Smooth muscle cell of the pulmonary artery (primary cell): ENCODE data around the gene POGLUT2. TPM values are rescaled to one million over a fixed set of nuclear protein-coding genes. Genes with fewer than 3 reads are reported as not detected.

ENCODE experiments used
- total RNA-seq: library from RNA; depleted of rRNA; stranded (reverse); fragments of >200 nt; gene quantifications from 2 replicates; pipeline ENCODE4 v1.2.3, GENCODE V29; 2014

POGLUT2 gene
- total RNA-seq, result 28.9 and 33.3 TPM in 2 replicates

GRCh38 chr13:102798581-102799425 is at the start of gene POGLUT2, which contains the start of gene BIVM:
POGLUT2 (minus strand) TSS chr13:102798976; CDS start chr13:102798670, 306 bp downstream.
BIVM (plus strand) TSS chr13:102799119; CDS start chr13:102807268, 8,149 bp downstream.

GRCh38 chr13:102845630-102846260 is 47.0 kb upstream of the POGLUT2 start, which contains the start of gene ERCC5:
ERCC5 (plus strand) TSS chr13:102846032; CDS start chr13:102846267, 235 bp downstream.

GRCh38 chr13:102773441-102774213 is 25.1 kb downstream of the POGLUT2 start, which contains the start of gene TEX30:
TEX30 (minus strand) TSS chr13:102773786; CDS start chr13:102770026, 3,760 bp downstream.

Other genes starting within 250 kb of the POGLUT2 start
- 37.5 and 44.8 TPM in 2 replicates for gene TPP2, start 202.0 kb downstream of the POGLUT2 start, total RNA-seq
- gene METTL21C, start 103.9 kb downstream of the POGLUT2 start, total RNA-seq, result not detected in 2 replicates
- 7.0 and 9.5 TPM in 2 replicates for gene TEX30, start 25.2 kb downstream of the POGLUT2 start, total RNA-seq
- 22.2 and 24.5 TPM in 2 replicates for gene BIVM, start 143 bp upstream of the POGLUT2 start, total RNA-seq
- 51.3 and 55.5 TPM in 2 replicates for gene ERCC5, start 47.1 kb upstream of the POGLUT2 start, total RNA-seq